Thyroid gland (tissue), 4 donors: ENCODE measurements around the gene CPLX1. TPM values are rescaled to one million over a fixed set of nuclear protein-coding genes. Genes with fewer than 3 reads are reported as not detected.

ENCODE experiments used
- DNase-seq, 2 donors: peaks; one replicate each; pipeline ENCODE4 v3.0.0-alpha.2; 2019
- H3K27ac ChIP-seq, 3 donors: fragments of 200-600 bp; sonication (generic); 1 replicate in 2 of 3; 2 replicates in 1 of 3; pipeline ENCODE4 v1.5.1; 2016 to 2019; ENCODE audit warnings: mild to moderate bottlenecking in 1 of 3, moderate library complexity in 1 of 3
- H3K27me3 ChIP-seq: fragments of 200-600 bp; sonication (generic); one replicate; pipeline ENCODE4 v1.5.1; 2019
- H3K36me3 ChIP-seq, 2 donors: fragments of 200-600 bp; sonication (generic); one replicate each; pipeline ENCODE4 v1.5.1; 2016 to 2019
- H3K4me1 ChIP-seq, 2 donors: fragments of 200-600 bp; sonication (generic); one replicate each; pipeline ENCODE4 v1.5.1; 2017 to 2019
- H3K4me3 ChIP-seq, 3 donors: fragments of 200-600 bp; sonication (generic); replicated peaks in 1 of 3; 1 replicate in 2 of 3; 2 replicates in 1 of 3; pipeline ENCODE4 v1.5.1; 2016; ENCODE audit warnings: mild to moderate bottlenecking in 1 of 3
- H3K9me3 ChIP-seq: fragments of 200-600 bp; sonication (generic); one replicate; pipeline ENCODE4 v1.5.1; 2017
- POLR2A ChIP-seq, 2 donors: fragments of 450-650 bp; IDR thresholded peaks; one replicate each; pipeline ENCODE4 v1.6.1; 2017; ENCODE audit warnings: antibody characterized with exemption in 2 of 2, mild to moderate bottlenecking in 2 of 2, moderate library complexity in 1 of 2
- WGBS, 2 donors: methylation state at CpG; one replicate each; pipeline ENCODE4 v1.1.5; 2017; 5-methylcytosine and 5-hydroxymethylcytosine counted together
- intact Hi-C: fragments of 100-400 bp; cut with DNase I; formaldehyde crosslinking; loops from one replicate; pipeline ENCODE4 v1.15.1; 2023
- total RNA-seq, 4 donors: library from RNA; depleted of rRNA; stranded (reverse); fragments of >200 nt; gene quantifications; one replicate each; pipeline ENCODE4 v1.2.3, GENCODE V29; 2016
- TF ChIP-seq, protein P1 (sequence below), 6 experiments: fragments of 200-600 bp in 3 of 6; fragments of 450-650 bp in 3 of 6; sonication (generic) in 3 of 6; IDR thresholded peaks; one replicate each; pipeline ENCODE4 v1.5.1; 2016 to 2019; ENCODE audit warnings: antibody characterized with exemption in 6 of 6, mild to moderate bottlenecking in 2 of 6, inconsistent platforms in 1 of 6, moderate library complexity in 1 of 6

The CPLX1 gene
- total RNA-seq, 4 donors from 2014 or later = 0.75 to 3.2 (median 1.4) TPM; not detected in 1

DNA sequence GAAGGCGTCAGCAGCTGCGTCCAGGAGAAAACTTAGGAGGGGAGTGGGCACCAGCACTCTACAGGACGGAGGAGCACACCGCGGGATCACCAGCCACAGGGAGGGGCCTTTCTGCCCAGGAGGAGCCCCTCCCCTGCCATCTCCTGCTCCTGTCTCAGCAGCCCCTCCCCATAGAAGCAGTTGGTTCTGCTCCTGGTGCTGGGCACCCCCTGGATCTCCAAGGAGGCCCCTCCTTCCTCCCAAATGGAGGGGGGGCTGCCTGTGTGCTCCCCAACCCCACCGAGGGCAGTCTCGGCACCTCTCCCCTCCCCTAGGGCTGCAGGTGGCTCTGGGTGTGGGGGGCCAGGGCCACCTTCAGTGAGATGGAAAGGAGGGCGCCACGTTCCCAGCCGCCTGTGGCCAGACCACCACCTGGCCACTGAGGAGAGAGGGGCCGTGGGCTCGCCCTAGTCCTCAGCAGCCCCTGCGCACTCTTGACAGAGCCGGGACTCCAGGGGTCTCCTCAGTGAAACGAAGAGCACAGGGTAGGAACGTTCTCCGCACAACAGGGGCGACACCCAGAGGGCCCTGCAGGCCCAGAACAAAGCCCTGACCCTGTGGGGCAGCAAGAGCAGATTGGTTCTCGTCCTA is 37.8 kb downstream of the CPLX1 start:
- WGBS, 2 donors = 84 to 87% methylated on average over 15 to 19 of the region's 19 CpGs
- DNase-seq = no peak
- Histone ChIP-seq H3K27me3 (peaks cover 17% of the 10 kb centered on the region), H3K4me1 (peaks cover 13 to 28% of the 10 kb centered on the region in 2 donors), H3K9me3 (no peaks in the 10 kb centered on the region), H3K36me3 (no peaks in the 10 kb centered on the region), H3K27ac (no peak overlapping the region), H3K4me3 (no peak overlapping the region)
- TF ChIP-seq, protein P1, sequence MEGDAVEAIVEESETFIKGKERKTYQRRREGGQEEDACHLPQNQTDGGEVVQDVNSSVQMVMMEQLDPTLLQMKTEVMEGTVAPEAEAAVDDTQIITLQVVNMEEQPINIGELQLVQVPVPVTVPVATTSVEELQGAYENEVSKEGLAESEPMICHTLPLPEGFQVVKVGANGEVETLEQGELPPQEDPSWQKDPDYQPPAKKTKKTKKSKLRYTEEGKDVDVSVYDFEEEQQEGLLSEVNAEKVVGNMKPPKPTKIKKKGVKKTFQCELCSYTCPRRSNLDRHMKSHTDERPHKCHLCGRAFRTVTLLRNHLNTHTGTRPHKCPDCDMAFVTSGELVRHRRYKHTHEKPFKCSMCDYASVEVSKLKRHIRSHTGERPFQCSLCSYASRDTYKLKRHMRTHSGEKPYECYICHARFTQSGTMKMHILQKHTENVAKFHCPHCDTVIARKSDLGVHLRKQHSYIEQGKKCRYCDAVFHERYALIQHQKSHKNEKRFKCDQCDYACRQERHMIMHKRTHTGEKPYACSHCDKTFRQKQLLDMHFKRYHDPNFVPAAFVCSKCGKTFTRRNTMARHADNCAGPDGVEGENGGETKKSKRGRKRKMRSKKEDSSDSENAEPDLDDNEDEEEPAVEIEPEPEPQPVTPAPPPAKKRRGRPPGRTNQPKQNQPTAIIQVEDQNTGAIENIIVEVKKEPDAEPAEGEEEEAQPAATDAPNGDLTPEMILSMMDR (IDR thresholded peaks at IDR 0.05) = no peak
- TF ChIP-seq POLR2A (IDR thresholded peaks at IDR 0.05) = no peak
- intact Hi-C loops = no loop called here

DNA sequence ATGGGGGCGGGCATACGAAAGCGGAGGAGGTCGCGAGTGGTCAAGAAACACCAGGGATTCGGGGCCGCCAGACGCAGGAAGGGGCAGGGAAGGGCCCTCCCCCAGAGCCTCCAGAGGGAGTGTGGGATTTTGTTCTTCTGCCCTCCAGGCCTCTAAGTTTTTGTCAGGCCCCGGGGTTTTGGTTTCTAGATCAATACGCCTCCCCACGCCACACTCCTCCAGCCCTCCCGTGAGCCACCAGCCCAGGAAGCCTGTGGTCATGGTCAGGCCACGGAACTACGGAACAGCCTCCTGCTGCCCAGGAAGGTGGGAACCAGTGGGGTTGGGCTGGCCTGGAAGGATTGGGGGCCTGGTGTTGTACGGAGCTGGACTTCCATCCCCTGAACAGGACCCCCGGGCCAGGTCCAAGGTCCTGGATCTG is 38.4 kb downstream of the CPLX1 start:
- no peak overlapping the region for H3K4me3 ChIP-seq
- no peaks in the 10 kb centered on the region for H3K9me3 ChIP-seq
- H3K4me1 ChIP-seq = peaks cover 13 to 29% of the 10 kb centered on the region in 2 donors
- H3K36me3 ChIP-seq = no peaks in the 10 kb centered on the region
- TF ChIP-seq, protein P1 (IDR thresholded peaks at IDR 0.05) = no peak
- TF ChIP-seq POLR2A (IDR thresholded peaks at IDR 0.05) = no peak
- WGBS, 2 donors = 79 to 82% methylated on average over 16 of the region's 16 CpGs
- peaks cover 17% of the 10 kb centered on the region for H3K27me3 ChIP-seq
- intact Hi-C loops = no loop called here
- DNase-seq = no peak
- peak overlapping the region in 2 of 3 donors; percentile 36 to 65 for H3K27ac ChIP-seq

- peaks cover 17% of the 10 kb centered on the region for H3K27me3 ChIP-seq
These were observed 39.0 kb downstream of the CPLX1 start for GRCh38 chr4:786861-787300.

DNA sequence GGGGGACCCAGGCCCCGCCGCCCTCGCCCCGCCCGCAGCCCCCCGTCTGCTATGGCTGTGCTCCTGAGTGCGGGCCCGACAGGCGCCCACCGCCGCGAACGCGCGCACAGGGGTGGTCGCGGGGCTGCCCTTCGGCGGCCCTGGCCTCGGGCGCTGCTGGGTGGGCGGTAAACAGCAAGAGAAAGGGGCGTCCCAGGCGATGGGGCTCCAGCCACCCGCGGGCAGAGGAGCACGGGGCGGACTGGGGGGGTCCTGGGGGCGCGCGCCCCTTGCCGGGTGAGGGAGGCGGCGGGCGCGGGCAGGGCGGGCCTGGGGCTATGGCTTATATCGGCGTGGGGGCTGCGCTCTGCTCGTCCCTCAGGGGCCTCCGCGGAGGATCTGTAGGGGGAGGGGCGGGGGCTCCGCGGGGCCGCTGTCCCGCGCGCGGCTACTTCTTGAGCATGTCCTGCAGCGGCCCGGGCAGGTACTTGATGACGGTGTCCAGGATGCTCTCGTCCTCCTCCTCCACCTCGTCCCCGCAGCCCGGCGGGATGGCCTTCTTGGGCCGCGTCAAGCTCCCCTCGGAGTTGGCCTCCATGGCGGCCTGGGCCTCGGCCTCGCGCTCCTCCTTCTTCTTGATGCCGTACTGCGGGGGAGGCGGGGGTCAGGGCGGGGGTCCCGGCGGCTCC is 39.7 kb downstream of the CPLX1 start:
- no peak for DNase-seq
- TF ChIP-seq, protein P1 (IDR thresholded peaks at IDR 0.05) = no peak
- TF ChIP-seq POLR2A (IDR thresholded peaks at IDR 0.05) = no peak
- H3K27ac ChIP-seq = peak overlapping the region in 2 of 3 donors; percentile 63 to 65
- 0 to 2% methylated on average over 7 to 17 of the region's 72 CpGs for WGBS, 2 donors
- intact Hi-C loops = no loop called here
- peaks cover 13 to 25% of the 10 kb centered on the region in 2 donors for H3K4me1 ChIP-seq
- H3K27me3 ChIP-seq = peaks cover 17% of the 10 kb centered on the region
- H3K4me3 ChIP-seq = peak overlapping the region in 1 of 3 donors; percentile 26
- H3K36me3 ChIP-seq = peaks cover 0 to 3% of the 10 kb centered on the region in 2 donors
- no peaks in the 10 kb centered on the region for H3K9me3 ChIP-seq

More at GRCh38 chr4:786861-787300, 39.0 kb downstream of the CPLX1 start:
- Histone ChIP-seq H3K4me3 (peak overlapping the region in 1 of 3 donors; percentile 26), H3K27ac (peak overlapping the region in 2 of 3 donors; percentile 63 to 65), H3K4me1 (peaks cover 13 to 27% of the 10 kb centered on the region in 2 donors), H3K36me3 (no peaks in the 10 kb centered on the region), H3K9me3 (no peaks in the 10 kb centered on the region)
- intact Hi-C loops = no loop called here
- WGBS, 2 donors = 21 to 40% methylated on average over 1 to 13 of the region's 16 CpGs
- TF ChIP-seq, protein P1 (IDR thresholded peaks at IDR 0.05) = peak in 2 of 6 experiments; percentile 19 to 24
- TF ChIP-seq POLR2A (IDR thresholded peaks at IDR 0.05) = no peak
- DNase-seq = no peak
